GM19351 (cell line): ENCODE results near the gene CA12.
"Not testable (repeated sequence)": the region's sequence is repeated elsewhere in the genome, so short reads cannot be mapped to it uniquely, and the experiment has no call there.

Source experiments
- ATAC-seq: cut with Tn5 transposase; IDR thresholded peaks from one replicate; pipeline ENCODE4 v1.9.1; 2021; ENCODE audit warnings: mild to moderate bottlenecking, moderate library complexity; ENCODE audit not compliant: unreplicated experiment

Gene CA12

DNA sequence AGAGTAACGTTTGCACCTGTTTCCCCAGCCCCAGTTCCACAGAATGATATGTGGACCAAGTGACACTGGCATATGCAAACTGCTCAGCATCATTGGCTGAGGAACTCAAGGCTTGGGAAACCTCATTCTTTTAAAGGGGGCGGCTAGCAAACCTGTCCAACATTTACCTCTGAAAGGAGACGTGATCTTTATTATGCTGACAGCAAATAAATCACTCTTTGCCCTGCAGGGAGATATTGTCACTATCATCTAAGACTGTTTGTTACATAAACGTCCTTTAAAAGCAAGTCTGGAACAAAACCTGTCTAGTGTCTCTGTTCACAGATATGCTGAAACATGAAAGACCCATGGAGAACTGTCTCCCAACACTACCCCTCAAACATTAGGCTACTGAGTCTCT is 21.5 kb downstream of the CA12 start:
- no peak for ATAC-seq

- ATAC-seq = no peak
These were observed 23.2 kb downstream of the CA12 start for GRCh38 chr15:63358241-63359029.

DNA sequence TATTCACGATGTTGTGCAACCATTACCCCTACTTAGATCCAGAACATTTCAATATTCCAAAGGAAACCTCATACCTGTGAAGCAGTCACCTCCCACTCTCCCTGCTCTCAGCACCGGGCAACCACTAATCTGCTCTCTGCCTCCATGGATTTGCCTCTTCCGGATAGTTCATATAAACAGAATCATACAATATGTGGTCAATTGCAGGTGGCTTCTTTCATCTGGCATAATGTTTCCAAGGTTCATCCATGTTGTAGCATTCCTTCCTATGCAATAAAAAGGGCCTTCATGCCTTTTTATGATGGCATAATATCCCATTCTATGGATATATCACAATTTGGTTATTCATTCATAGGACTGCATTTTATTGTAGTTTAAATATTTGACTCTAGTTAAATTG is 23.9 kb downstream of the CA12 start:
- ATAC-seq = no peak

DNA sequence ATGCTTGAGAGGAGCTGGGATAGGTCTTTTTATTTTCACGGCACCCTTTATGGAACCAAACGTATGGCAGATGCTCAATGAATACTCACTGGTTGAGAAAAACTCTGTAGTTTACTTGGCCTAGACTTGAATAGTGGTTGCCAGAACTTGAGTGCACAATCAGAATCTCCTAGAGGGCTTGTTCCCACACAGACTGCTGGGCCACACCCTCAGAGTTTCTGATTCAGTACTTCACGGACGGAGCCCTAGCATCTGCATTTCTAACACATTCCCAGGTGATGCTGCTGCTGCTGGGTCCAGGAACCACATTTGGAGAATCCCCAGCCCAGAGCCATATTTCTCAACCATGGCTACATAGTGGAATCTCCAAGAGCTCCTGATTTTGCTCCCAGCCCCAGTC is 24.6 kb downstream of the CA12 start:
- no peak for ATAC-seq

GRCh38 chr15:63354821-63355650 is 26.6 kb downstream of the CA12 start:
- no peak for ATAC-seq

GRCh38 chr15:63353887-63354286 is 27.8 kb downstream of the CA12 start:
- ATAC-seq = no peak

- no peak for ATAC-seq
These were observed 28.4 kb downstream of the CA12 start for GRCh38 chr15:63353261-63353660.

GRCh38 chr15:63352808-63353207 is 28.8 kb downstream of the CA12 start:
- ATAC-seq = no peak

- no peak for ATAC-seq
These were observed 30.5 kb downstream of the CA12 start for GRCh38 chr15:63351170-63351569.

DNA sequence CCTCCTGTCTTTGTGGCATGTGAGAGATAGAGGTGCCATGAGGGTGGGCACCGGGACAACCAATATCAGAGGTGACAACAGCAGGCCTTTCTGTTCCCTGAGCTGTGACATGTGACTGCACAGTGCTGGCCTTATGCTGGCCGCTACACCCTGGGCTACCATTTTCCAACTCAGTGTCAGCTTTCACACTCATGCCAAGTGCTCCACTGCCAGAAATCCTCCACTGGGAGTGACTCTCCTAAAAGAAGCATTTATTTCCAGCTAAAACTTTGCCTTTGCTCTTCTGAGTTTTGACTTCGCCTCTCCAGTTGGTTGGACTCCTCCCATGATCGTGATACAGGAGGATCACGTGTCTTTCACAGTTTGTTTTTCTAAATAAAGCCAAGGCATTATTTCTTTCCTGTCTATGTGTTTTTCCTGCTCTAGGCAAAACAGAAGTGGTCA is 31.4 kb downstream of the CA12 start:
- no peak for ATAC-seq

DNA sequence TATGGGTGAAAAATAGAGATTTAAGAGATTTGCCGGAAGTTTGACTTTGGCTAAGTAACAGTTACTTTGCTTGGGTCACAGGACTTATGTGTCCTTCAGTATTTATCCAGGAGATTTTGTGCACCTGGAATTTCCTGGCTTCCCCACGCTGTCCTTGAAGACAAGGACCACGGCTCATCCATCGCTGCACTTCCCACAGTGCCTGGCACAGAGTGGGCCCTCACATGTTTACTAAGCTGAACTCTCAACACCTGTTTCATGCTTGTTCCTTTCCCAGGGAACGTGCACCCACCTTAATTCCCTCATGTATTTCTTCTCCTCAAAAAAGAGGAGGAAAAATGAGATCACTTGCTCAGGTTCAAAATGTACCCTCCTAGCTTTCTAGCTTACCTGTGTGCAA is 32.0 kb downstream of the CA12 start:
- no peak for ATAC-seq

- ATAC-seq = no peak
These were observed 32.5 kb downstream of the CA12 start for GRCh38 chr15:63349156-63349555.

DNA sequence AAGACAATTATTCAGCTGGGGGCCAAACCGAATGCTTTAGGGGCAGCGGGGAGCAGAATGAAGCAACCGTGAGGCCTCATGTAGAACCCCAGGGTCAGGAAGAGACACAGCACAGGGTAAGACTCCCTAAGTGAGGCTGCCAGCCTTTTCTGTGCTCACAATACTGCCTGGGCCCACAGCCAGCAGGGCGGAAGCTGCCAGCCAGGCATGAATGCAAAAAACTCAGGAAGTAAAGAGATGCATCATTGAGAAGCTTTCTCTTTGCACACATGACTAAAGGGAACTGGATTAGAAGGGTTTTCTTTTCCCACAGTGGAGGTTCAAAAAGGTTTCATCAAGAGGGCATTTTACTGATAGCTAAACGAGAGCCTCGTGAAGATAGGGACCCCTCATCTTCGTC is 33.3 kb downstream of the CA12 start:
- no peak for ATAC-seq

- no peak for ATAC-seq
These were observed 34.4 kb downstream of the CA12 start for GRCh38 chr15:63347074-63347857.

DNA sequence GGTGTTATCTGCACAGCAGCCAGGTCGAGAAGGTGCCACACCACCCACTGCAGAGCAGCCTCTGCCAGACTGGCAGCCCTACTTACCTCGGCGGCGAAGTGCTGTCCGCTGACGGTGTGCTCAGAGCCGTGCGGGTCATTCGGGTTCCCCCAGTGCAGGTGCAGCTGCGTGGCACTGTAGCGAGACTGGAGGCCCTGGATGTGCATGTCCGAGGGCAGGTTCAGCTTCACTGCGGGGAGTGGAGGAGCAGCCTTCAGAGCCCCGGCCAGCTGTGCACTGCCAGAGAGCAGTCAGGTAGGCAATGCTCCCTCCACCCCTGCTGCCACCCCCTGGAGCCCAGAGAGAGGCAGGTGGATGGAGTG is 36.3 kb downstream of the CA12 start:
- no peak for ATAC-seq

- no peak for ATAC-seq
These were observed 36.8 kb downstream of the CA12 start for GRCh38 chr15:63344731-63345390.

- not testable (repeated sequence) for ATAC-seq
These were observed 38.6 kb downstream of the CA12 start for GRCh38 chr15:63342996-63343562.

GRCh38 chr15:63341898-63342297 is 39.7 kb downstream of the CA12 start:
- ATAC-seq = no peak

DNA sequence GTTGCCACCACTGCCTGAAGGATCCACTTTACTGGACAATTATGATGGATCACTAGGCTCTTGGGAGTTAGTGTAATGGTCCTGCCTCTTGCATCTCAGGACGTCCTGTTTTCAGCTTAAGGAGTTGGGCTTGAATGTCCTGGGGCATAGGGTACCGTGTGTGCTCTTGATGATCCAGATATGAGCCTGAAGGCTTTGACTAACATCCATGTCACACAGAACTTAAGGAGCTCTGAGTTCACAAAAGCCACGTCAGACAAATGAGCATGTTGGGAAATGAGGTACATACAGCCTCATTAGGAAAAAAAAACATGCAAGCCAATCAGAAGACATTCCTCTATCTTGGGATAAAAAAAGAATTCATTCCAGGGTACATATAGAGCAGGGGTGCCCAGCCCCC is 40.8 kb downstream of the CA12 start:
- ATAC-seq = no peak

DNA sequence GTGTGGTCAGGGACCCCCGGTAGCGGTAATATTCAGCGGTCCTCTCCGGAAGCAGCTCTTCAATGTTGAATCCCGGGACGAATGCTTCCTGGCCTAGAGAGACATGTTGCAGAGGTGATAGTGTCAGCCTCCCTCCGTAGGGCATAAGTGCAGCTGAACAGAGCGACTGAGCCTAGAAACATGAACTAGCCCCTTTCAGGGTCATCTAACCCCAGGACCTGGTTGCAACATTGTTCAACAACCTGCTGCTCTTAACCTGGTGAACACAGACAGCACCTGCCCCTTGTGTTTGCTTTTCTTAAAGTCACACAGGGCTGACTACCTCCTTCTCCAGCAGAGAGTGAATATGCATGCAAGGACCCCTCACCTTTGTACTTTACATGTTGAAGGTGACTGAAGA is 41.3 kb downstream of the CA12 start:
- no peak for ATAC-seq

DNA sequence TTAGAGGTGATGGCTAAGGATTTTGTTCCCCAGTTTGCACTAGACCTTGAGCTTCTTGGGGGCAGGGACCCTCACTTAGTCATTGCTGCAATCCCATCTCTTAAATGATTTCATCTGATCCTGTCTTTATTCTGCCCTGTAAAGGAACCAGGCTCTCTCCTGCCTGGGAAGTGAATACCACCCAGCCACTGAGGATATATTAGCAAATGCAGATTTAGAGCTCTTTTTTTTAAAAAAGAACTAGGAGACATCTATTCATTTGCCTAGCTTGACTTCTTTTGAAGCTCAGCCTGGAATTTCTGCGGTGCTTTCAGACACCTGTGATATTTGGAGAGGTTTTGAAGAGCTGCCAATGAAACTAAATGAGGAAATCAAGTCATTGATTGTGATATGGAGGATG is 41.8 kb downstream of the CA12 start:
- no peak for ATAC-seq
